HL-60/S4 treated with phorbol 12-myristate 13-acetate at 8.2 ng/mL for 4 days and 3 days (cell line): ENCODE measurements around the gene ASAP3.
"Not testable (repeated sequence)": the region's sequence is repeated elsewhere in the genome, so short reads cannot be mapped to it uniquely, and the experiment has no call there.

Source experiments
- in situ Hi-C: fragments of 300-500 bp; cut with MboI; formaldehyde crosslinking; loops from 2 replicates; pipeline ENCODE4 v1.15.0; 2022; ENCODE audit warnings: low sequenced_read_pairs

ASAP3 gene

GRCh38 chr1:23400324-23401114, 83.5 kb downstream of the ASAP3 start:
- in situ Hi-C loops: no loop called here

- in situ Hi-C loops: no loop called here
Measured at GRCh38 chr1:23399229-23399628, 84.8 kb downstream of the ASAP3 start.

- in situ Hi-C loops: no loop called here
Measured at GRCh38 chr1:23397908-23398307, 86.1 kb downstream of the ASAP3 start.

GRCh38 chr1:23396380-23396779, 87.6 kb downstream of the ASAP3 start:
- in situ Hi-C loops: no loop called here

- in situ Hi-C loops: no loop called here
Measured at GRCh38 chr1:23395849-23396248, 88.1 kb downstream of the ASAP3 start.

- in situ Hi-C loops: no loop called here
Measured at GRCh38 chr1:23395154-23395724, 88.7 kb downstream of the ASAP3 start.

- in situ Hi-C loops: no loop called here
Measured at GRCh38 chr1:23394684-23395083, 89.3 kb downstream of the ASAP3 start.

GRCh38 chr1:23394181-23394580, 89.8 kb downstream of the ASAP3 start:
- in situ Hi-C loops: no loop called here

- in situ Hi-C loops: no loop called here
Measured at GRCh38 chr1:23393706-23394105, 90.3 kb downstream of the ASAP3 start.

- in situ Hi-C loops: no loop called here
Measured at GRCh38 chr1:23392125-23392855, 91.7 kb downstream of the ASAP3 start.

- in situ Hi-C loops: no loop called here
Measured at GRCh38 chr1:23389837-23390321, 94.1 kb downstream of the ASAP3 start.

GRCh38 chr1:23387494-23387893, 96.5 kb downstream of the ASAP3 start:
- in situ Hi-C loops: no loop called here

- in situ Hi-C loops: no loop called here
Measured at GRCh38 chr1:23385119-23385621, 98.8 kb downstream of the ASAP3 start.

GRCh38 chr1:23384312-23385058, 99.5 kb downstream of the ASAP3 start:
- in situ Hi-C loops: no loop called here

GRCh38 chr1:23383577-23384311, 100.2 kb downstream of the ASAP3 start:
- in situ Hi-C loops: no loop called here

GRCh38 chr1:23381233-23381885, 102.6 kb downstream of the ASAP3 start:
- in situ Hi-C loops: no loop called here

- in situ Hi-C loops: no loop called here
Measured at GRCh38 chr1:23380719-23381118, 103.3 kb downstream of the ASAP3 start.

GRCh38 chr1:23380236-23380635, 103.7 kb downstream of the ASAP3 start:
- in situ Hi-C loops: not testable (repeated sequence)
